IPS DF 4.7 (cell line): ENCODE results near the gene METTL22.

ENCODE experiments used
- DNase-seq: peaks from one replicate; pipeline ENCODE4 v3.0.0-alpha.2; 2013; ENCODE audit warnings: low spot score; ENCODE audit errors: extremely low read depth

METTL22 gene

DNA sequence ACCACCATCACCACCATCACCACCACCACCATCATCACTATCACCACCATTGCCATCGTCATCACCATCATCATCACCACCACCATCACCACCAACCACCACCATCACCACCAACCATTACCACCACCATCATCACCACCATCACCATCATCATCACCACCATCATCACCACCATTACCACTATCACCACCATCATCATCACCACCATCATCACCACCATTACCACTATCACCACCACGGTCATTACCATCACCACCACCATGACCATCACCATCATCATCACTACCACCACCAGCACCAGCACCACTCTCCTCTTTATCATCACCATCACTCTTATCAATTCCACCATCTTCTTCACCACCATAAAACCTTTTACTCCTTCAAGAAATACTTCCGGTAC lies 30.0 kb upstream of the METTL22 start:
- no peak for DNase-seq

DNA sequence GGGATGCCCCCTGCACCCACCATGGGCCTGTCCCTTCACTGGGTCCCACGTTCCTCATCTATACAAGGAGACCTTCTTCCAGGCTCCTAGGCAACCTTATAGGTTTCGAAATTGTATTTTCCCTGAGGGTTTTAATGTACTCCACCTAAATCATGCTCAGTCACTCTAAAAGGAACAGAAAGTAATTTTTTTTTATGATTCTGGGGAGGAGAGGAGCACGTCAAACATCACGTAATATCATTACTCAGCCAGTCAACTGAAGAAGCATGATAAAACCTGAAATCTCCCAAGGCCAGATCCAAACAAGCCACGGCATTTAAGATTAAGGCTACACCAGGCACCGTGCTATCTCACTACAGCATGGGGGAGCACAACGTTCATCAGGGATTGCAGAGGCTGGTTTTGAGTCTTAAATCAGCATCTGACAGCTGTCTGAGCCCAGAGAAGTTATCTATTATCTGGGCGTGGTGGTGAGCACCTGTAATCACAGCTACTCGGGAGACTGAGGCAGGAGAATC lies 27.3 kb upstream of the METTL22 start:
- DNase-seq: no peak

DNA sequence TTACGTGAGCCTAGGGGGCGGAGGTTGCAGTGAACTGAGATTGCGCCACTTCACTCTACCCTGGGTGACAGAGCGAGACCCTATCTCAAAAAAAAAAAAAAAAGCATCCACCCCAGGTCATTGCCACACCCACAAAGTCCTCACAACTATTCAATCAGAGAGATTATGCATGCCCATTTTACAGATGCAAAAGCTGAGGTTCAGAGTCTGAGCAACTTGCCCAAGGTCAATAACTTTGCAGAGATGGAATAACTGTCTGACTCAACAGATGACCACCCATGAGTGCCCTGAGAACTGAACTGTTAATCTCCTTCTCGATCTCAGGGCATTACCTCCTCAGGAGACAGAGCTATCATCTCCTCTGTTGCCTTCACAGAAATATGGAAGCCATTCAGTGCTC lies 25.7 kb upstream of the METTL22 start:
- no peak for DNase-seq

DNA sequence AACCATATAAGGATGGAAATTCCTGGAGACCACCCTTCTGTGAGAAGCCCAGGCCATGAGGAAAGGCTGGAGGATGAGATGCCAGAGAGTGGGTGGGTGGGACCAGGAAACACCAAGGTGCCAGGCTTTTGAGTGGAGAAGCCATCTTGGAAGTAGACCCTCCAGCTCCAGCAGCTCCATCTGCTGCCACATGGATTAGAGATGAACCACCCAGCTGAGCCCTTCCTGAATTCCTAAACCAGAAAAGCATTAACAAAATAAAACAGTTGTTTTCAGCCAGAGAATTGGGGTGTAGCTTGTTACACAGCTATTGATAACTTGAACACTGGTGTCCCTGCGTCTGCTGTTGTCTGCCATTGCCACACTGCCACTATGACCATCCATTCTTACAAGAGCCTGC lies 24.9 kb upstream of the METTL22 start:
- DNase-seq: no peak

DNA sequence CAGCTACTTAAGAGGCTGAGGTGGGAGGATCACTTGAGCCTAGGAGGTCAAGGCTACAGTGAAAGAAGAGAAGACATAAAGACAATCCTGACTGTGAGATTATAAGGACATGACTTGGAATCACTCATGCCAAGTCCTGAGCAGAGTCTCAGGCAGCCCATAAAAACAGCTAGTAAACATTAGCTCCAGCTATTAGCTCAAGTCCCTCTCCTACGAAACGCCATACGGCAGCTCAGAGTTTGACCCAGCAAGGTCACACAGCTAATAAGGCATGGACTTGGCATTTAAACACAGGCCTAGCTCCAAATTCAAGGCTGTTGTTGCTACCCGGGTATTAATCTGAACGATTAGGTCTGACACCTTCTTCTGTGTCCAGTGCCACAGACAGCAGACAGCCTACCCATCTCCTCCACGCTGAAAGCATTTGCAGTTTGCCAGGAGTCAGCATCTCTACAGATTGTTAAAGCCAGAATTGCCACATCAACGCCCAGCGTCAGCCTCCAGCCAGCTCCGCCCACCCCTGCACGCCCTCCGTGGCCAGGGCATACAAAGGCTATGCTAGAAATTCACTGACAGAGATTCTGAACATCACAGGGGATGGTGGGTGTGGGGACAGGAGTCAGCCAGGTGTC lies 21.2 kb upstream of the METTL22 start:
- DNase-seq: no peak

DNA sequence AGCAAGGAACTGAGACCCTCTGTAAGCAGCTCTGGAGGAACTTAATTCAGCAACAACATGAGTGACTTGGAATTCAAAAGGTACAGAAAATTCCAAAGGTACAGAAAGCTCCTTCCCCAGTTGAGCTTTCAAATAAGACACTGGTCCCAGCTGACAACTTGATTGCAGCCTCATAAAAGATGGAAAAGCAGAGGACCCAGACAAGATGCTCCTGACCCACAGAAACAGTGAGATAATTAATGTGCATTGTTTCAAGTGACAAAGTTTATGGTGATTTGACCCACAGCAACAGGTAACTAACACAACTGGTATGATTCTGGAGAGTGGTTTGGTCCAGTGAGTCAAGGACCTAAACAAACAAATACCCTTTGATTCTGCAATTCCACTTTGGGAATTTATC lies 15.9 kb upstream of the METTL22 start:
- no peak for DNase-seq

DNA sequence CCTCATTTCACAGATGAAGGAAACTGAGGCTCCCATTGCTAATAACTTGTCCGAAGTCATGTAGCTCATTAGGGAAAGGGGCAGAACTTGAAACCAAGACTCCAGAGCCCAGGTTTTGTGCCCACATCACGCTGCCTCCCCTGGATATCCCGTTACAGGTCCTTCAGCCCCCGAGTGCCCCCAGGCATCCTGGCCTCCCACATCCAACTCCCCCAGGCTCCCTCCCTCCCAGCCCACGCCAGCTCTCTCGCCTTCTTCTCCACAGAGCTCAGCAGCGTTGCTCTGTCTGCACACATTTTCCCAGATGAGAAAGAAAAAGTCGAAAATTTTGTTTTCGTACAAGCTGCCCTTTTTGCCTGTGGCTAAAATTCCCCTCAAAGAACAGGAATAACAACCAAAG lies 14.3 kb upstream of the METTL22 start:
- no peak for DNase-seq

DNA sequence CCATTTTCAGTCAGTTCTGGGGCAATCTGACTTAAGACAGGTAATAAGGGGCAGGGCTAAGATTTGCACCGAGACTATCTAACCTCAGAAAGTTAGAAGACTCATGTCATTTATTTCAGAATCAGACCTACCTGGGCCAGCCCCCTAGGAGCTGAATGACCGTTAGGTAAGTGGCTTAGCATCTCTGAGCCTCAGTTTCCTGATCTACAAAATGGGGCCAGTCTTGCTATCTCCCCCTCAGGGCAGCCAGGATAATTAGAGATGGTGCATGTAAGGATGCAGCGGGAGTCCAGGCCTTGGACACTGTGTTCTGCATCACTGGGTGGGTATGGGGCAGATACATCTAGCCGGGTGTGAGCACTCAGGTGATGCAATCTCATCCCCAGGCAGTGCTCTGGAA lies 10.4 kb upstream of the METTL22 start:
- DNase-seq: no peak

DNA sequence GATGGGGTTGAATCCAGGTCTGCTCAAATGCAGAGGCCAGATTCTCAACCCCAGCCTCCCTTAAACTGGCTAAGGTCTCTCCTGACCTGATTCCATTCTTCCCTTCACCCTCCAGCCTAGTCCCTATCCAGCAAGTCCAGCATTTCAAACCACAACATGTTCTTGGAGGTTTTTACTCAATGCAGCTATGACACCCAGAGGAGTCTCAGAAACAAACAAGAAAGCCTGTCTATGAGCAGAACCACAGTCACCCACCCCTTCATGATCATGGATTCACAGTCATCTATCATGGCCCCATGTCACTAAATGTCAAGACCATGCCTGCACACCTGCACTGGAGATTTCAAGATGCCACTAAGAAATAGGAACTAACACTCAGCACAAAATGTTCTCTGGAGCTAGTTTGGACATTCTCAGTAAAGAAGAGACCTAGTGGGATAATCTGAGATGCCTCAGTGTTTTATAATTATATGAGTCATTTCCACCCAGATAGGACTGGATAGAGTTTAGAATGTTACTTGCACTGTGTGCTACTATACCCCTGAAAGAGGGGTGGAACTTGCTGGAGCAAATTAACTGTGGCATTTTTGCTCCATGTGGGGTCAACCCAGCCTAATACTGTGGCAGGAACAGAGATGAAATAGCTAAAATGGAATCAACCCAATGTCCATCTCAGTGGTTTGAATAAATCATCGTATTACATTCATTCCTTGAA lies 9.5 kb upstream of the METTL22 start:
- DNase-seq: no peak

DNA sequence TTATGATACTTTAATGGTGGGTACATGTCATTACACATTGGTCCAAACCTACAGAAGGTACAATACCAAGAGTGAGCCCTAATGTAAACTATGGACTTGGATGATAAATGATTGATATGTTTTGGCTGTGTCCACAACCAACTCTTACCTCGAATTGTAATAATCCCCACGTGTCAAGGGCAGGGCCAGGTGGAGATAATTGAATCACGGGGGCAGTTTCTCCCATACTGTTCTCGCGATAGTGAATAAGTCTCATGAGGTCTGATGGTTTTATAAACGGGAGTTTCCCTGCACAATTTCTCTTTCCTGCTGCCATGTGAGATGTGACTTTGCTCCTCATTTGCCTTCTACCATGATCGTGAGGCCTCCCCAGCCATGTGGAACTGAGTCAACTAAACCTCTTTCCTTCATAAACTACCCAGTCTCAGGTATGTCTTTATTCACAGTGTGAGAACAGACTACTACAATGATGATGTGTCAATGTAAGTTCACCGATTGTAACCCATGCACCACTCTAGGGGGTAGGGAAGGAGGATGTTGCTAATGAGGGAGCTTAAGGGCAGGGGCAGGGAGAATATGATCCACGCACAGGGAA lies 7.0 kb upstream of the METTL22 start:
- no peak for DNase-seq

DNA sequence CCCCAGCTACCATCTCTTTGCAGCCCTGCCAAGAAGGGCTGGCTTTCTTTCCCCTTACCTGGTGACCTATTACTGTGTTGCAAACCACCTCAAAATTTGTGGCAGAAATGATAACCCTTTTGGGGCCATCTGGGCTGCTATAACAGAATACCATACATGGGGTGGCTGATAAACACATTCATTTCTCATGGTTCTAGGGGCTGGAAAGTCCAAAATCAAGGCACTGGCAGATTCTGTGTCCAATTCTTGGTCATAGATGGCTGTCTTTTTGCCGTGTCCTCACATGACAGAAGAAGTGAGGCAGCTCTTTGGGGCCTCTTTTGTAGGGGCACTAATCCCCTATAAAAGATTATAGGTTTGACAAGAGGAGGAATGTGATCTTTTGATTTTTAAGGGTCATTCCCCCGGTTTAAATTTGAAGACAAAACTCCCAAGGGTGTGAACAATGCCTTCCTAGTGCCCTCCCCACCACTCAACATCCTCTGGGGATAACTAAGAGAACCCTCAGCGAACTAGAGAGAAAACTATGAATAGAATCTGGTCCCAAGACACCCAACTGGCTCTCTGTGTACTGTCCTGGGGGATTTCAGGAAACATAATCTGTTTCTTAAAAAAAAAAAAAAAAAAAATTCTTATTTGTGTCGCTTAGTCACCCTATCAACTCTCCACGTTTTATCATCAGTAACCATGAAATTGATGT lies 1.7 kb upstream of the METTL22 start:
- no peak for DNase-seq

DNA sequence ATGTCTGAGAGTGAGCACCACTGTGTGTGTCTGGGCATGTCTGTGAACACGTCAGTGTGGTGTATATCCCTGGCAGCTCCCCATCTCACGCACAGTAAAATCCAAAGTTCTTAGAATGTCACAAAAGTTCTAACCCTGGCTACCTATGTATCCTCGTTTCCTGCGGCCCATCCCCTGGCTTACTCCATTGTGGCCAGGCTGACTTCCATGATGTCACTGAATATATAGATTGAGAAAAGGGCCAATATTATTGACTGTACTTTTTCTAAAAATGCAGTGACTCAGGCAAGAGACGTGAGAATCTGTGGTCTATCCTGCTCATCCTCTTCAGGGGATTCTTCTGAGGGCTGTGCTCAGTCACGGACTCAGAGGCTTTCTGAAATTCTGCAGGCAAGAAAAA lies 963 bp upstream of the METTL22 start:
- DNase-seq: no peak

DNA sequence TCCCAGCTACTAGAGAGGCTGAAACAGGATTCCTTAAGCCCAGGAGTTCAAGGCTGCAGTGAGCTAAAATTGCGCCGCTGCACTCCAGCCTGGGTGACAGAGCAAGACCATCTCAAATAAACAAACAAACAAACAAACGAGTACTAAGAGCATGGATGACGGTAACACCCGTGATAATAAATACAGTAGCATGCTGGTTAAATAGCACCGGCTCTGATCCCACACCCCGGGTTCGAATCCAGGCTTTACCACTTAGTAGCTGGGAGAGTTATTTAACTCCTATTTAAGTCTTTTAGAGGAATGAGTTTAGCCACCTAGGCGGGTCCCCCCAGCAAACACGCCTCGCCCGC lies 301 bp upstream of the METTL22 start:
- DNase-seq: no peak

DNA sequence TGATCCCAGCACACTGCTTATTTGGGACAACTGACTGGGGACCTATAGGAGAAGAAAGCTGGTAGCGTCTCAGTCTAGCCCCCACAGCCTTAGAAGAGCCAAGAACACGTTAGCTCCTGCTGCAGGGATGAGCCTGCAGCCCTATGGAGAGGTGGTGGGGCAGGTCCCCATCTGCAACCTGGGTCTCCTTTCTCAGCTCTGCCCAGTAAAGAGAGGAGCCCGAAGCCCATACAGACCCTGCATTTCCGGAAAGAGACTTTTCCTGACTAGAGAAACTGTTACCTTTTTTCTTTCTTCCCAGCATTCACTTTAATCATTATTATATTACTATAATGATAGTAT lies 788 bp downstream of the METTL22 start:
- DNase-seq: no peak

DNA sequence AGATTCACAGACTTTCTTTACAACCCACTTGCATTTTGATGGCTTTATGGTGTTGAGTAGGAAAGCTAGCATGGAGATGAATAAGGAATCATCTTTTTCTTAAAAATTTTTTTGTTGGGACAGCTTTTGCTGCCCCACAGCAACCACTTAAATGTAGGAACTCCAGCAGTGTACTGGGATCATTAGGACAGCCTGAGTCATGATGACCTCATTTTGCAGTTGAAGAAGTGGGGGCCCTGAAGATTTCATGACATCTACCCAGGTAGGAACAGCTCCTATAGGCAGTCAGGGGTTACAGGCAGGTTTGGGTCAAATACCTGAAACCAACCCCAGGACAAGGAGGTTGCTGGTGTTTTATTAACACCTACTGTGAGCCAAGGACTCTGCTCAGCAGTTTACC lies 2.1 kb downstream of the METTL22 start:
- DNase-seq: no peak

DNA sequence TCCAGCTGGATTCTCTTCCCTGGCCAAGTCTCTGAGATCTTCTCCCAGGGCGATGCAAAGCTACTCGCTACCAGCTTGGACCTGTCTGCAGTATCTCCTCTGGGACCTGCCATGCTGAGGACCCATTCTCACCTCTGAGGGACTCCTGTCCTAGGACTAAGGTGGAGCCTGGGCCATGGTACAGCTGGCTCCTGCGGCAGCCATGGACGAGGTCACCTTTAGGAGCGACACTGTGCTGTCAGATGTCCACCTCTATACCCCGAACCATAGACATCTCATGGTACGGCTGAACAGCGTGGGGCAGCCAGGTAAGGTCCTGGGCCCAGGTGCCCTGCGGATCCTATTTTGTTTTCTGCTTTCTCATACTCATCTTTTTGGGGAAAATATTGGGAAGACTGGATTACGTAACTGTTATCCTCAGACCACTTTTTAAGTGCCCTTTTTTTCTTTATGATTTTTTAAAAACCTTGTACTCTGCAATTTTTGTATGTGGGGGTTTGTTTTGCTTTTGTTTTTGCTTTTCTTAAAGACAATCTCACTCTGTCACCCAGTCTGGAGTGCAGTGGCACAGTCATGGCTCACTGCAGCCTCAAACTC lies 4.1 kb downstream of the METTL22 start:
- no peak for DNase-seq

DNA sequence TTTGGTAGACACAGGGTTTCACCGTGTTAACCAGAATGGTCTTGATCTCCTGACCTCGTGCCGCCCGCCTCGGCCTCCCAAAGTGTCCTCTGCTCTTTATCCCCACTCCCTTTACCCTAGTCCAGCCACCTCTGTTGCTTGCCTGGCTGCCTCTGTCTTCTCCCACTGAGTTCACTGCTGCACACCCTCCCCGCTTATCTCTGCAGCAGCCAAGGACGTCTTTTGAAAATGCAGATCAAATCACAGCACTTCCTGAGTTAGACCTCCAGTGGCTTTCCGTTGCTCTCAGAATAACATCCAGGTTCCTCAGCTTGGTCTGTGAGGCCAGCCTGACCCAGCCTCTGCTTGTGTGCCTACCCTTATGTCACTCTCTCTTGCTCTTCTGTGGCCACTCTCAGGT lies 5.4 kb downstream of the METTL22 start:
- no peak for DNase-seq

DNA sequence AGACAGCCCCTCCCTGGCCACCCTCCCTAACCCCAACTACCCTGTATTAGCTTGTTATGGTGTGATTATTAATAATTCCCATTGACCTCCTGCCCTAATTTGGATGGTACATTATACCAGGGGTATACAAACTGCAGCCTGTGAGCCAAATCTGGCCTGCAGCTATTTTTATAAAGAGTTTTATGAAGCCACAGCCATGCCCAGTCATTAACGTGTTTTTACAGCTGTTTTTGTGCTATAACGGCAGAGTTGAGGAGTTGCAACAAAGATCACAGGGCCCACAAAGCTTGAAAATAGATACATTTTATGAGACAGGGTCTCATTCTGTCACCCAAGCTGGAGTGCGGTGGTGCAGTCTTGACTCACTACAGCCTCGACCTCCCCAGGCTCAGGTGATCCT lies 6.0 kb downstream of the METTL22 start:
- DNase-seq: no peak

DNA sequence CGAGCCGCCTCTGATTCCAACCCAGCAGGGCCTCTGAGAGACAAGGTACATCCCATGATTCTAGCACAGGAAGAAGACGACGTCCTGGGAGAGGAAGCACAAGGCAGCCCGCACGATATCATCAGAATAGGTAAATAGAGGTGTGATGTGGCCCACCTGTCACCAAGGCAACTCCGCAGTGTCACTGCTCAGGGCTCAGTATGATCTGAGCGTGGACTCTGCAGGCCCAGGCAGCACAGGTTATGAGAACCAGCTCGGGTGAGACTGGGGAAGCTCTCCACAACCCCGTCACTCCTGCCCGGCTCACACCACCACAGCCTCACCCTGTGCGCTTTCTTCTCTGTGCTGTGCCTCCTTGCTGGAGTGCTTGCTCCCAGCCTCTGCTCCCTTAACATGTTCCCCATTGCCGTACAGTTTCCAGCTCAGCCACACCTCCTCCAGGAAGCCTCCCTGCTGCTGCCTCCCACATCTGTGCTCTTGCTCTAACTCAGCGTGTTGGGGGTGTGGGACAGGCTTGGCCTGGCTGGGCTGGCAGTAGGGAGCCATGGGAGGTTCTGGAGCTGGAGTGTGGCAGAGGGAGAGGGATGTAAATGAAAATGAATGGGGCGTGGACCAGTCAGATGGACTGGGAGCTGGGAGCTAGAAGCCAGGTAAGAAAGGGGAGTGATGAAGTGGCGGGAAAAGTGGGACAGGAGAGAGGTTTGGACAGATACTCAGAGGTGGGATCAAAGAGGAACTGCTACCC lies 7.7 kb downstream of the METTL22 start:
- DNase-seq: no peak

DNA sequence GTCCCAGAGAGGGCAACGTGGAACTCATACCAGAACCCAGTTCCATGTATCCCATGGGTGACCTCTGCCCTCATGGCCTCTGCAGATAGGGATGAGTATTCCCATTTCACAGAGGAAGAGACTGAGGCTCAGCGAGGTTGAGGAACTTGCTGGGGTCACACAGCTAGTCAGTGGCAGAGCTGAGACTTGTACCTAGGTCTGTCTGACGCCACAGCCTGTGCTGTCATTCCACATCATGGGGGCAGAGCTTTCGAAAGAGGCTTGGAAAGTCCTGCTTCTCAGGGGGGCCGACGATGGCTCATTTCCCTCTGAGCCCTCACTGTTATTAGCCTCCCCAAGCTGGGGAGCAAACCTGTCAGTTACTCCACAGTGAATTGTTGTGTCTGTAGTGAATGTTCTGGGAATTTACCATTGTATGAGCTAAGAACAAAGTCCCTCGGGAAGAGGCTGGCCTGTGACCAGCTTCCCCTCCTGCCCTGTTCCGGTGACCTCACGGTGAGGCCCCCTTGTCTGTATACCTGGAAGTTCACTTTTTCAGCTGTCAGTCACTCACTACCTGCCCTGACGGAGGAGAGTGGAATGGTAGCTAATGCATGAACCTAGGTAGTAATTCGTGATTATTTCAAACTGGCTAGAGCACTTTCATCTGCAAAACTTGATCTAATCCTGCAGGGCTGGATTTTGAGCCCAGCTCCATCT lies 8.9 kb downstream of the METTL22 start:
- DNase-seq: no peak

DNA sequence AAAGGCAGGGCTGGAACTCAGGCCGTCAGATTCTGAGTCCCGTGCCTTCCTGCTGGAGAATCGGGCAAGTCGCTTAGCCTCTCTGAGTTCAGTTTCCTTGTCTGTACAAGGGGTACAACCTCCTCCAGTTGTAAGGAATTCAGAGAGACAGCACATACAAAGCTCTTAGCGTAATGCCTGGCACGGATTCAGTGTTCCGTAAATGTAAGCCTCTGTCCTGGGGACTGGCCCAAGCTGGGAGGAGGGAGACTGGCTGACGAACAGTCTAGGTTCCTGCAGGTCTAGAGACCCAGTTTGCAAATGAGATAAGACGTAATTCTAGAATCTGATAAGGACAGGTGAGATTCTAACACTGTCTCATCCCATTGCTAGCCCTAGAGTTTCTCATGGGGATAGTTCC lies 9.9 kb downstream of the METTL22 start:
- no peak for DNase-seq
